HepG2 (cell line): Measurements from ENCODE around the gene COQ5. TPM values are rescaled to one million over a fixed set of nuclear protein-coding genes. Genes with fewer than 3 reads are reported as not detected.

ENCODE experiments used
- ATAC-seq: fragments of 200-7000 bp; cut with Tn5 transposase; 3 replicates; pipeline ENCODE4 v1.9.1; 2020; ENCODE audit warnings: mild to moderate bottlenecking, moderate library complexity
- BruUV-seq: library from RNA; stranded (reverse); fragments of 400-500 nt; replicated peaks from 2 replicates; lab custom pipeline; 2021; lab: Mats Ljungman, UMichigan
- CTCF ChIA-PET: fragments of 300-600 bp; formaldehyde crosslinking; extraction: SDS; loops from one replicate; lab custom pipeline; 2021; ENCODE audit warnings: low total read pairs, inconsistent platforms, low intra/inter-chr PET ratio; lab: Yijun Ruan, JAX
- POLR2A ChIA-PET: fragments of 350-600 bp; sonication (Branson Sonifier 250); formaldehyde crosslinking; loops from one replicate; lab custom pipeline; 2020; ENCODE audit warnings: antibody characterized with exemption, inconsistent platforms; lab: Yijun Ruan, JAX
- DNase-seq: peaks from one replicate; pipeline ENCODE4 v3.0.0-alpha.2; 2015; ENCODE audit warnings: low spot score
- FAIRE-seq: peaks from 3 replicates; lab custom pipeline; 2011; peaks lifted over from hg19 to GRCh38; lab: Jason Lieb, UNC
- H2AFZ ChIP-seq: one replicate; pipeline ENCODE4 v1.6.1; 2011; ENCODE audit warnings: low read length, inconsistent platforms
- H3K27ac ChIP-seq: fragments of 300-600 bp; 3 replicates; pipeline ENCODE4 v1.8.0; 2011; ENCODE audit warnings: mixed run types, mild to moderate bottlenecking, mixed read lengths, low read length, inconsistent platforms; ENCODE audit not compliant: insufficient read depth; ENCODE audit errors: extremely low read length
- H3K27me3 ChIP-seq, 2 experiments: fragments of 200-600 bp in 1 of 2; 2 replicates in 1 of 2; 3 replicates in 1 of 2; pipeline versions ENCODE4 v1.6.0 to v1.8.0; 2011; ENCODE audit warnings: low read length in 2 of 2, mild to moderate bottlenecking in 2 of 2, moderate library complexity in 2 of 2, inconsistent platforms in 1 of 2; ENCODE audit not compliant: insufficient read depth in 2 of 2, control insufficient read depth in 1 of 2
- H3K36me3 ChIP-seq, 2 experiments: fragments of 200-600 bp in 1 of 2; replicated peaks in 1 of 2; 2 replicates in 1 of 2; 3 replicates in 1 of 2; pipeline versions ENCODE4 v1.5.1 to v1.8.0; 2011; ENCODE audit warnings: low read length in 2 of 2, inconsistent platforms in 1 of 2; ENCODE audit not compliant: insufficient read depth in 2 of 2, control insufficient read depth in 1 of 2
- H3K4me1 ChIP-seq: 2 replicates; pipeline ENCODE4 v1.5.1; 2012; ENCODE audit warnings: low read length, inconsistent platforms; ENCODE audit not compliant: insufficient read depth
- H3K4me2 ChIP-seq: 2 replicates; pipeline ENCODE4 v1.6.0; 2011; ENCODE audit warnings: low read depth, low read length, inconsistent platforms
- H3K4me3 ChIP-seq, 3 experiments: fragments of 200-600 bp in 1 of 3; sonication (generic), shearing (Covaris generic) in 1 of 3; replicated peaks in 1 of 3; 2 replicates each; pipeline ENCODE4 v1.5.1; 2011 to 2016; ENCODE audit warnings: low read length in 3 of 3, inconsistent platforms in 2 of 3, low read depth in 2 of 3, mild to moderate bottlenecking in 2 of 3, control low read depth in 1 of 3, mixed read lengths in 1 of 3; ENCODE audit not compliant: insufficient read depth in 1 of 3
- H3K79me2 ChIP-seq: one replicate; pipeline ENCODE4 v1.6.1; 2011; ENCODE audit warnings: low read length, inconsistent platforms; ENCODE audit not compliant: insufficient read depth
- H3K9ac ChIP-seq: 2 replicates; pipeline ENCODE4 v1.6.0; 2011; ENCODE audit warnings: mild to moderate bottlenecking, low read depth, low read length, inconsistent platforms; ENCODE audit not compliant: insufficient read depth
- H3K9me3 ChIP-seq: 2 replicates; pipeline ENCODE4 v1.5.1; 2012; ENCODE audit warnings: mild to moderate bottlenecking, low read length
- H4K20me1 ChIP-seq: 2 replicates; pipeline ENCODE4 v1.6.0; 2011; ENCODE audit warnings: inconsistent platforms, mild to moderate bottlenecking, low read length, moderate library complexity; ENCODE audit not compliant: insufficient read depth
- NAIF1 ChIP-seq: sonication (generic); formaldehyde crosslinking; IDR thresholded peaks from 2 replicates; pipeline ENCODE4 v1.5.0; 2020; ENCODE audit warnings: mild to moderate bottlenecking, missing genetic modification reagents, borderline replicate concordance
- PRMT3 ChIP-seq: sonication (generic); formaldehyde crosslinking; IDR thresholded peaks from 2 replicates; pipeline ENCODE4 v1.8.1; 2022; ENCODE audit warnings: low read depth, mild to moderate bottlenecking, moderate library complexity, missing genetic modification reagents, borderline replicate concordance
- SPEN ChIP-seq: sonication (generic); formaldehyde crosslinking; IDR thresholded peaks from 2 replicates; pipeline ENCODE4 v1.5.1; 2020; ENCODE audit warnings: low read depth, mild to moderate bottlenecking, missing genetic modification reagents
- STAT6 ChIP-seq: sonication (generic); formaldehyde crosslinking; IDR thresholded peaks from 2 replicates; pipeline ENCODE4 v1.4.0; 2020; ENCODE audit warnings: missing genetic modification reagents, mild to moderate bottlenecking, borderline replicate concordance
- TCF12 ChIP-seq, 2 experiments: fragments of 450-650 bp in 1 of 2; sonication (generic) in 1 of 2; formaldehyde crosslinking in 1 of 2; IDR thresholded peaks; 2 replicates each; pipeline versions ENCODE4 v1.6.1 to v1.8.0; 2017 to 2022; ENCODE audit warnings: antibody characterized with exemption in 1 of 2, mild to moderate bottlenecking in 1 of 2, missing genetic modification reagents in 1 of 2, moderate library complexity in 1 of 2
- ZGPAT ChIP-seq: IDR thresholded peaks from 2 replicates; pipeline ENCODE4 v1.6.1; 2016; ENCODE audit warnings: mild to moderate bottlenecking
- ZNF296 ChIP-seq: sonication (generic); formaldehyde crosslinking; conservative IDR thresholded peaks from 2 replicates; pipeline ENCODE4 v1.5.0; 2020; ENCODE audit warnings: mild to moderate bottlenecking, missing genetic modification reagents
- ZNF441 ChIP-seq: sonication (generic); formaldehyde crosslinking; IDR thresholded peaks from 2 replicates; pipeline ENCODE4 v1.7.0; 2021; ENCODE audit warnings: missing genetic modification reagents, borderline replicate concordance
- ZNF512B ChIP-seq: sonication (generic); formaldehyde crosslinking; IDR thresholded peaks from 2 replicates; pipeline ENCODE4 v1.5.1; 2020; ENCODE audit warnings: missing genetic modification reagents, mild to moderate bottlenecking, borderline replicate concordance
- ZNF749 ChIP-seq: sonication (generic); formaldehyde crosslinking; IDR thresholded peaks from 2 replicates; pipeline ENCODE4 v1.8.0; 2022; ENCODE audit warnings: mild to moderate bottlenecking, missing genetic modification reagents, moderate library complexity, borderline replicate concordance
- ZNF770 ChIP-seq: sonication (generic); formaldehyde crosslinking; IDR thresholded peaks from 2 replicates; pipeline ENCODE4 v1.5.0; 2020; ENCODE audit warnings: mild to moderate bottlenecking, missing genetic modification reagents
- ZNF772 ChIP-seq: sonication (generic); formaldehyde crosslinking; IDR thresholded peaks from 2 replicates; pipeline ENCODE4 v1.5.0; 2020; ENCODE audit warnings: mild to moderate bottlenecking, missing genetic modification reagents
- WGBS: methylation state at CpG from one replicate; pipeline ENCODE4 v1.1.6; 2017; ENCODE audit warnings: low lambda C conversion rate; 5-methylcytosine and 5-hydroxymethylcytosine counted together
- in situ Hi-C: cut with HindIII; loops from 2 replicates; pipeline ENCODE4 v1.10.0; 2017; ENCODE audit warnings: low pct_unique_long_range_greater_than_20kb; ENCODE audit not compliant: extremely low pct_ligation_motif_present
- intact Hi-C: fragments of 100-400 bp; cut with micrococcal nuclease; formaldehyde crosslinking; loops from one replicate; pipeline ENCODE4 v1.10.0; 2022; ENCODE audit not compliant: unreplicated experiment
- polyA plus RNA-seq, 8 experiments: library from polyadenylated mRNA; depleted of rRNA in 3 of 8; stranded (reverse) in 7 of 8; unstranded in 1 of 8; fragments of >200 nt; fragmentation: Illumina TruSeq in 4 of 8; extraction: Trizol in 4 of 8; gene quantifications; 2 replicates each; pipeline versions ENCODE4 v1.2.1 to v1.2.3, GENCODE V29; 2011 to 2016; ENCODE audit warnings: low read depth in 4 of 8, missing spikeins in 1 of 8, mixed read lengths in 1 of 8; ENCODE audit not compliant: insufficient read depth in 1 of 8
- total RNA-seq, 5 experiments: library from RNA; depleted of rRNA; stranded (reverse); fragments of >200 nt; fragmentation: Illumina TruSeq; extraction: Trizol; gene quantifications; 2 replicates each; pipeline ENCODE4 v1.2.3, GENCODE V29; 2016; ENCODE audit warnings: low read depth in 1 of 5

Gene COQ5
- total and polyA plus RNA-seq, 2 of the 13 experiments (the other 11 are each of a cell fraction or from before 2014, with no cell fraction given): 36.4 to 41.5 TPM

GRCh38 chr12:120470150-120470784 is 58.7 kb downstream of the COQ5 start:
- intact Hi-C loops: no loop called here
- CTCF ChIA-PET: interaction anchor here (1.2 kb wide), 1 partner anchor 31 kb away, joined by 3 read pairs; no protein-coding TSS in a partner anchor
- TF ChIP-seq NAIF1 (CRISPR knock-in tag) (no peak), ZNF441 (CRISPR knock-in tag) (0 out of 2 replicates have a peak, but pooled peaks have one; percentile 10), ZGPAT (no peak; the same call in 1 of the 2 replicates), ZNF770 (peak; percentile 80), PRMT3 (no peak), STAT6 (0 out of 2 replicates have a peak, but pooled peaks have one; percentile 52), ZNF772 (CRISPR knock-in tag) (no peak), SPEN (CRISPR knock-in tag) (no peak), ZNF512B (CRISPR knock-in tag) (peak; percentile 82; the same call in 1 of the 2 replicates), TCF12 (IDR thresholded peaks at IDR 0.05) (no peak), TCF12 (CRISPR knock-in tag; IDR thresholded peaks at IDR 0.05) (0 out of 2 replicates have a peak, but pooled peaks have one; percentile 14), ZNF749 (CRISPR knock-in tag) (0 out of 2 replicates have a peak, but pooled peaks have one; percentile 13), ZNF296 (CRISPR knock-in tag) (no peak)

More at GRCh38 chr12:120470150-120470784, 58.7 kb downstream of the COQ5 start:
- Histone ChIP-seq H3K79me2 (peaks cover 44% of the 10 kb centered on the region), H2AFZ (peak overlapping the region; percentile 86), H3K27ac (peak overlapping the region; percentile 78), H3K27me3 (no peaks in the 10 kb centered on the region; a peak in 1 of 5 replicates), H3K4me1 (peaks cover 64% of the 10 kb centered on the region), H3K9me3 (no peaks in the 10 kb centered on the region), H3K36me3 (peaks cover 1 to 16% of the 10 kb centered on the region in 2 experiments; a peak in 4 of 5 replicates), H3K4me3 (peak overlapping the region; percentile 70 to 81 (median 74)), H4K20me1 (peaks cover 26% of the 10 kb centered on the region), H3K4me2 (peak overlapping the region; percentile 76), H3K9ac (peak overlapping the region; percentile 90)
- FAIRE-seq: peak; percentile 49
- peak; percentile 67 for ATAC-seq
- in situ Hi-C loops: no loop called here
- peak; percentile 15 for DNase-seq
- TSS peak; percentile 49 for BruUV-seq
- POLR2A ChIA-PET: interaction anchor here (1.3 to 3.2 kb wide), 3 partner anchors 26 to 153 kb away, joined by 3 to 16 read pairs (median 6); partner anchors contain the start of genes COQ5 and DYNLL1
- WGBS: 31% methylated on average over 21 of the region's 26 CpGs
